ENCODE results near the gene TAX1BP3. TPM values are rescaled to one million over a fixed set of nuclear protein-coding genes. Genes with fewer than 3 reads are reported as not detected.

The TAX1BP3 gene
- total and polyA plus RNA-seq, 12 donors, result 134 to 206 (median 168) TPM

GRCh38 chr17:3681565-3681964 is 13.2 kb upstream of the TAX1BP3 start:
- intact Hi-C loops (cut with DNase I), result loop anchor here in 1 of 10 donors (5.0 kb wide), 1 partner anchor 56 kb away; no protein-coding TSS in a partner anchor
- TF ChIP-seq CTCF (IDR thresholded peaks at IDR 0.05), result no peak
- H3K9me3 ChIP-seq, result no peaks in the 10 kb centered on the region
- H3K4me1 ChIP-seq, result peaks cover 0 to 11% (median 0%) of the 10 kb centered on the region in 9 donors
- H3K4me3 ChIP-seq, result no peak overlapping the region
- ATAC-seq (no peak), DNase-seq (no peak)
- peaks cover 0 to 8% (median 0%) of the 10 kb centered on the region in 9 donors for H3K36me3 ChIP-seq
- WGBS, 2 donors, result 75% methylated on average over 20 of the region's 20 CpGs
- H3K27ac ChIP-seq, result no peak overlapping the region
- peaks cover 0 to 25% (median 18%) of the 10 kb centered on the region in 7 donors for H3K27me3 ChIP-seq

- 83 to 85% methylated on average over 12 of the region's 12 CpGs for WGBS, 2 donors
- no peak for DNase-seq
- H3K9me3 ChIP-seq, result no peaks in the 10 kb centered on the region
- TF ChIP-seq CTCF (IDR thresholded peaks at IDR 0.05), result no peak
- no peak overlapping the region for H3K4me3 ChIP-seq
- no peak overlapping the region for H3K27ac ChIP-seq
- intact Hi-C loops (cut with DNase I), result loop anchor here in 1 of 10 donors (5.0 kb wide), 1 partner anchor 56 kb away; no protein-coding TSS in a partner anchor
- H3K36me3 ChIP-seq, result peaks cover 0 to 8% (median 0%) of the 10 kb centered on the region in 9 donors
- ATAC-seq, result no peak
- peaks cover 0 to 25% (median 18%) of the 10 kb centered on the region in 7 donors for H3K27me3 ChIP-seq
- H3K4me1 ChIP-seq, result peaks cover 0 to 11% (median 0%) of the 10 kb centered on the region in 9 donors
Measured at GRCh38 chr17:3681057-3681456, 12.7 kb upstream of the TAX1BP3 start.

GRCh38 chr17:3679531-3680126 is 11.3 kb upstream of the TAX1BP3 start:
- no peak overlapping the region for H3K4me3 ChIP-seq
- TF ChIP-seq CTCF (IDR thresholded peaks at IDR 0.05), result no peak
- 57 to 59% methylated on average over 20 of the region's 20 CpGs for WGBS, 2 donors
- intact Hi-C loops (cut with DNase I), result loop anchor here in 1 of 10 donors (5.0 kb wide), 1 partner anchor 58 kb away; no protein-coding TSS in a partner anchor
- H3K27me3 ChIP-seq, result peaks cover 0 to 18% (median 14%) of the 10 kb centered on the region in 7 donors
- H3K9me3 ChIP-seq, result no peaks in the 10 kb centered on the region
- no peak overlapping the region for H3K27ac ChIP-seq
- no peak for DNase-seq
- peak in 2 of 8 donors; percentile 22 to 27 for ATAC-seq
- H3K4me1 ChIP-seq, result peaks cover 0 to 11% (median 0%) of the 10 kb centered on the region in 9 donors
- H3K36me3 ChIP-seq, result peaks cover 0 to 8% (median 0%) of the 10 kb centered on the region in 9 donors

- no peaks in the 10 kb centered on the region for H3K9me3 ChIP-seq
- intact Hi-C loops (cut with DNase I), result no loop called here
- peaks cover 0 to 14% (median 10%) of the 10 kb centered on the region in 7 donors for H3K27me3 ChIP-seq
- DNase-seq (no peak), ATAC-seq (no peak)
- H3K4me3 ChIP-seq, result no peak overlapping the region
- TF ChIP-seq CTCF (IDR thresholded peaks at IDR 0.05), result no peak
- WGBS, 2 donors, result 85% methylated on average over 27 of the region's 27 CpGs
- H3K36me3 ChIP-seq, result peaks cover 0 to 8% (median 0%) of the 10 kb centered on the region in 9 donors
- H3K4me1 ChIP-seq, result peaks cover 0 to 11% (median 0%) of the 10 kb centered on the region in 9 donors
- H3K27ac ChIP-seq, result no peak overlapping the region
Measured at GRCh38 chr17:3678821-3679530, 10.6 kb upstream of the TAX1BP3 start.
